ENCODE data around the gene B4GALNT4. TPM values are rescaled to one million over a fixed set of nuclear protein-coding genes. Genes with fewer than 3 reads are reported as not detected.

The B4GALNT4 gene
- total RNA-seq, 4 donors from 2014 or later: 1.8 to 39.7 (median 19.9) TPM

DNA sequence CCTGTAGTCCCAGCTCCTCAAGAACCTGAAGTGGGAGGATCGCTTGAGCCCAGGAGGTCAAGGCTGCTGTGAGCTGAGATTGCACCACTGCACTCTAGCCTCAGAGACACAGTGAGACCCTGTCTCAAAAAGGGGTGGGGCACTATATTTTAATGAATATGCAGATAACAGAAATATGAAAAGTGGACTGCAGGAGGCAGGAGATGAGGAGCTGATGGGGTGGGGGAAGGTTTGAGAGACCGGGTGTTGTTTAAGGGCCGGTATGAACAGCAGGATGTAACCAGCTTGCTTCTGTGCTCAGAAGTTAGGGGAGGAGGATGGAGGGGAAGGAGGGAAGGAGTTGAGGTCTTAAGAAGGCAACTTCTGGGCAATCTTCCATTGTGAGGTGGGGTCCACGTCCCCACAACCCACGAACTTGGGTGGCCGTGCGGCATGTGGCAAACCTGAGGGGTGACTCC is 1.3 kb upstream of the B4GALNT4 start:
- Histone ChIP-seq H3K27ac (no peak overlapping the region), H3K36me3 (no peaks in the 10 kb centered on the region), H3K9me3 (no peaks in the 10 kb centered on the region), H3K27me3 (peaks cover 0 to 4% of the 10 kb centered on the region in 2 donors), H3K4me1 (no peaks in the 10 kb centered on the region), H3K4me3 (no peak overlapping the region)
- intact Hi-C loops (cut with DNase I; ENCODE audit: low total_unique reads): loop anchor here (5.0 kb wide), 1 partner anchor 76 kb away; no protein-coding TSS in a partner anchor
- no peak for DNase-seq
- TF ChIP-seq POLR2A (IDR thresholded peaks at IDR 0.05): no peak
- TF ChIP-seq, protein P1, sequence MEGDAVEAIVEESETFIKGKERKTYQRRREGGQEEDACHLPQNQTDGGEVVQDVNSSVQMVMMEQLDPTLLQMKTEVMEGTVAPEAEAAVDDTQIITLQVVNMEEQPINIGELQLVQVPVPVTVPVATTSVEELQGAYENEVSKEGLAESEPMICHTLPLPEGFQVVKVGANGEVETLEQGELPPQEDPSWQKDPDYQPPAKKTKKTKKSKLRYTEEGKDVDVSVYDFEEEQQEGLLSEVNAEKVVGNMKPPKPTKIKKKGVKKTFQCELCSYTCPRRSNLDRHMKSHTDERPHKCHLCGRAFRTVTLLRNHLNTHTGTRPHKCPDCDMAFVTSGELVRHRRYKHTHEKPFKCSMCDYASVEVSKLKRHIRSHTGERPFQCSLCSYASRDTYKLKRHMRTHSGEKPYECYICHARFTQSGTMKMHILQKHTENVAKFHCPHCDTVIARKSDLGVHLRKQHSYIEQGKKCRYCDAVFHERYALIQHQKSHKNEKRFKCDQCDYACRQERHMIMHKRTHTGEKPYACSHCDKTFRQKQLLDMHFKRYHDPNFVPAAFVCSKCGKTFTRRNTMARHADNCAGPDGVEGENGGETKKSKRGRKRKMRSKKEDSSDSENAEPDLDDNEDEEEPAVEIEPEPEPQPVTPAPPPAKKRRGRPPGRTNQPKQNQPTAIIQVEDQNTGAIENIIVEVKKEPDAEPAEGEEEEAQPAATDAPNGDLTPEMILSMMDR (IDR thresholded peaks at IDR 0.05): no peak

DNA sequence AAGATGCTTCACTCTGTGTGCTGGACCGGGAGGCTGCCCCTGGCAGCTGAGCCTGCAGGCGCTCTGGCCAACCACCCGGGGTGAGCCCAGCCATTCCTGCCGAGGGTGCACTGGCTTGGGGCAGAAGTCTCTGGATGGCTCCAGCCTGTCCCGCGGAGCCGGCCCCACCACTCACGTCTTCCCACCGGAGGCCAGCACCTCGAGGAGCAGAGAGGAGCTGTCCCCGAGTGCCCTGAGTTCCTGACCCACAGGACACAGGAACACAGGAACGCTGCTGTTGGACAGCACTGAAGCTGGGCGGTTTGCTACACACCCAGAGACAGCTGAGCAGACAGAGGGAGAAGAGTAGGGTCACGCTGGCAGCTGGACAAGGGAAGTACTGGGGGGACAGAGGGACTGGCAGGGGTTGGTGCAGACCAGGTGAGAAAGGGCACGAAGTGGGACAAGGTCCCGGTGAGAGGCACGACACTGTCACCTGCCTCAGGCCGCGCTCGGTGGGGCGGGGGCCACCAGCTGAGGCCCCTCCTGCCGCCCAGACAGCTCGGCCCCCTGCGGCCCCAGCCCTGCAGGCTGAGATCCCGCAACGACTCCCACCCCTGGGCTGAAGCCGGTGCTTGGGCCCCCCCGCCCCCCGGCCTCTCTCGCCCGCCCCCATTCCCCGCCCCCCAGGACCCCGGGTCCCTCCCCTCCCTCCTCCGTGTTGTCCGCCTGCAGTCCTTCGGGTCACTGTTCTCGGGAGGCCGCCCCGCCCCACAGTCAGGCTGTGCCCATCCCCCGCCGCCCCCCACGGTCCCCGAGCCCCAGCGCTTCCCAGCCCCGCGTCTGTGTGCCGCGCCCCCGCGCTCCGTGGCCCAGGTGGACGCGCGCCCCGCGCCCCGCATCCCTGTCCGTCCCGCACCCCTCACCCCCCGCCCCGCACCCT is 624 bp upstream of the B4GALNT4 start:
- intact Hi-C loops (cut with DNase I; ENCODE audit: low total_unique reads): loop anchor here (5.0 kb wide), 1 partner anchor 76 kb away; no protein-coding TSS in a partner anchor
- DNase-seq: no peak
- Histone ChIP-seq H3K27ac (no peak overlapping the region), H3K27me3 (peaks cover 0 to 4% of the 10 kb centered on the region in 2 donors), H3K36me3 (no peaks in the 10 kb centered on the region), H3K4me1 (no peaks in the 10 kb centered on the region), H3K4me3 (peak overlapping the region in 1 of 2 donors; percentile 40), H3K9me3 (no peaks in the 10 kb centered on the region)
- TF ChIP-seq, protein P1 (IDR thresholded peaks at IDR 0.05): no peak
- TF ChIP-seq POLR2A (IDR thresholded peaks at IDR 0.05): peak in 1 of 2 donors; percentile 9

DNA sequence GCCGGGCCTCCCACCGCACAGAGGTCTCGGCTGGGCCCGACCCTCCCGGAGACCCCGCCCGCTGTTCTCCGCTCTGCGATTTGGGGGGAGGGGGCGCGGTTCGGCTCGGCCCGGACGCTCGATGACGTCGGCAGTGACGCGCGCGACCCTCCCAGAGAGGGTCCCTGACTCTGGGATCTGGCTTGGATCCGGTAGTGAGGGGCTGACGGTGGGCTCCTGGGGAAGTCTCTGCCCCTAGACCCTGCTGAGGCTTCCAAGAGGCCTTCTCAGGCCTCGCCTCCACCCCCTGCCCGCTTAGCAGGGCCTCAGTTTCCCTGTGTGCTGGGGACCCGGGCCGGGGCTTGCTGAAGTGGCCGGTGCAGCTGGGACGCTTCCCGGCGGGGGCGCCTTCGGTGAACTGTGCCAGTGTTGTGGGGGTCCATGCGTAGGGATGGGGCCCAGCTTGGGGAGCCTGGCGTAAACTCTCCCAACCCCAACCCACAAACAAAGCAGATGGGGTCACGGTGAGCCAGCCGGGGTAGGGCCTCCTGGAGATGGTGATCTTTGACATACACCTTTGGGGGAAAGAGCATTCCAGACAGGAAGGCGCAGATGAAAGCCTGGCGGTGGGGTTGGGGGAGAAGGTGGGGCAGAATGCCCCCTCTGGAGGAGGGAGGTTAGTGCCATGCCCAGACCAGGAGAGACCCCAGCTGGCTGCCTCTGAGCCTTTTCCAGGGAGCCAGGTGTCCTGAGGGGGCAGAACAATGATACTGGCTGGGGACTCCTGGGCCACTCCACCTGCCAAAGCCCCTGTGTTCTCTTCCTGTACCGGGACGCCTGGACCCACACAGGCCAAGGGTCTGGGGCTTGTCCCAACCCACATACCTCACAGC is 1.0 kb downstream of the B4GALNT4 start:
- Histone ChIP-seq H3K27ac (peak overlapping the region in 1 of 2 donors; percentile 66), H3K36me3 (no peaks in the 10 kb centered on the region), H3K9me3 (no peaks in the 10 kb centered on the region), H3K4me1 (no peaks in the 10 kb centered on the region), H3K4me3 (peak overlapping the region; percentile 11 to 24), H3K27me3 (peaks cover 0 to 4% of the 10 kb centered on the region in 2 donors)
- intact Hi-C loops (cut with DNase I; ENCODE audit: low total_unique reads): loop anchor here (10.0 kb wide), 1 partner anchor 166 kb away; the partner anchor contains the start of genes BET1L and RIC8A
- TF ChIP-seq POLR2A (IDR thresholded peaks at IDR 0.05): no peak
- TF ChIP-seq, protein P1 (IDR thresholded peaks at IDR 0.05): no peak
- no peak for DNase-seq

DNA sequence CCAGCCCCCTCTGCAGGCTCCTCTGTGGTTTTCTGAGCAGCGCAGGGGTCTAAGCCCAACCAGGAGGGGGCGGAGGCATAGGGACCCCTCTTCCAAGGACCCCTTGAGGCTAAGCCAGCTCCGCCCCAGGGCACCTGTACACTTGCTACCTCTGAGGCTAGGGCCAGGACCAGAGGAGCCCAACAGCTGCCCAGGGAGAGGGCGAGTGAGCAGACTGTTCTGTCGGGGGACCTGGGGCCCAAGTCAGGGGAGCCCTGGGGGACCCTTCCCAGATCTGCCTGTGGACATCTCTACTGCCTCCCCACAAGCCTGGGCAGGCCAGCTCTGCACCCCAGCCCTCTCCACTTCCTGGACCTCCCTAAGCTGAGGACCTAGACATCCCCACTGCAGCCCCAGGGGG is 1.8 kb downstream of the B4GALNT4 start:
- H3K4me3 ChIP-seq: no peak overlapping the region
- H3K27me3 ChIP-seq: peaks cover 0 to 4% of the 10 kb centered on the region in 2 donors
- no peaks in the 10 kb centered on the region for H3K4me1 ChIP-seq
- H3K27ac ChIP-seq: no peak overlapping the region
- intact Hi-C loops (cut with DNase I; ENCODE audit: low total_unique reads): loop anchor here (10.0 kb wide), 1 partner anchor 166 kb away; the partner anchor contains the start of genes BET1L and RIC8A
- no peaks in the 10 kb centered on the region for H3K9me3 ChIP-seq
- DNase-seq: no peak
- no peaks in the 10 kb centered on the region for H3K36me3 ChIP-seq
- TF ChIP-seq, protein P1 (IDR thresholded peaks at IDR 0.05): no peak
- TF ChIP-seq POLR2A (IDR thresholded peaks at IDR 0.05): no peak

Data from uterus (tissue), 4 donors.